Fibroblast of pulmonary artery (primary cell): ENCODE results near the gene NEK7.

Experiments used
- DNase-seq: peaks from one replicate; pipeline ENCODE4 v3.0.0-alpha.2; 2010; ENCODE audit warnings: low read depth
- H3K4me3 ChIP-seq: replicated peaks from 2 replicates; pipeline ENCODE4 v1.5.1; 2011; ENCODE audit warnings: low read depth, mild to moderate bottlenecking, control low read depth, low read length, moderate library complexity
- CTCF ChIP-seq: IDR thresholded peaks from 2 replicates; pipeline ENCODE4 v1.5.1; 2011; ENCODE audit warnings: mild to moderate bottlenecking, control low read depth, low read length, inconsistent platforms; ENCODE audit errors: missing control alignments

Gene NEK7

GRCh38 chr1:198333744-198334143, 176.9 kb downstream of the NEK7 start:
- DNase-seq = peak; percentile 18
- TF ChIP-seq CTCF = no peak
- H3K4me3 ChIP-seq = no peak overlapping the region

GRCh38 chr1:198335663-198336062, 178.9 kb downstream of the NEK7 start:
- no peak overlapping the region for H3K4me3 ChIP-seq
- no peak for TF ChIP-seq CTCF
- DNase-seq = no peak

- no peak for DNase-seq
- no peak overlapping the region for H3K4me3 ChIP-seq
- TF ChIP-seq CTCF = no peak
Observed at GRCh38 chr1:198337886-198338285, 181.1 kb downstream of the NEK7 start.

GRCh38 chr1:198340139-198340538, 183.3 kb downstream of the NEK7 start:
- no peak for TF ChIP-seq CTCF
- no peak overlapping the region for H3K4me3 ChIP-seq
- no peak for DNase-seq

GRCh38 chr1:198346178-198346577, 189.4 kb downstream of the NEK7 start:
- H3K4me3 ChIP-seq = no peak overlapping the region
- DNase-seq = no peak

GRCh38 chr1:198350456-198350855, 193.7 kb downstream of the NEK7 start:
- TF ChIP-seq CTCF = peak; percentile 13
- DNase-seq = no peak
- H3K4me3 ChIP-seq = no peak overlapping the region

More at GRCh38 chr1:198346178-198346577, 189.4 kb downstream of the NEK7 start:
- TF ChIP-seq CTCF = no peak

GRCh38 chr1:198352975-198353695, 196.3 kb downstream of the NEK7 start:
- no peak for DNase-seq
- TF ChIP-seq CTCF = no peak

More at GRCh38 chr1:198352975-198353695, 196.3 kb downstream of the NEK7 start:
- no peak overlapping the region for H3K4me3 ChIP-seq
